ENCODE measurements around the gene KPNA6.

The KPNA6 gene

DNA sequence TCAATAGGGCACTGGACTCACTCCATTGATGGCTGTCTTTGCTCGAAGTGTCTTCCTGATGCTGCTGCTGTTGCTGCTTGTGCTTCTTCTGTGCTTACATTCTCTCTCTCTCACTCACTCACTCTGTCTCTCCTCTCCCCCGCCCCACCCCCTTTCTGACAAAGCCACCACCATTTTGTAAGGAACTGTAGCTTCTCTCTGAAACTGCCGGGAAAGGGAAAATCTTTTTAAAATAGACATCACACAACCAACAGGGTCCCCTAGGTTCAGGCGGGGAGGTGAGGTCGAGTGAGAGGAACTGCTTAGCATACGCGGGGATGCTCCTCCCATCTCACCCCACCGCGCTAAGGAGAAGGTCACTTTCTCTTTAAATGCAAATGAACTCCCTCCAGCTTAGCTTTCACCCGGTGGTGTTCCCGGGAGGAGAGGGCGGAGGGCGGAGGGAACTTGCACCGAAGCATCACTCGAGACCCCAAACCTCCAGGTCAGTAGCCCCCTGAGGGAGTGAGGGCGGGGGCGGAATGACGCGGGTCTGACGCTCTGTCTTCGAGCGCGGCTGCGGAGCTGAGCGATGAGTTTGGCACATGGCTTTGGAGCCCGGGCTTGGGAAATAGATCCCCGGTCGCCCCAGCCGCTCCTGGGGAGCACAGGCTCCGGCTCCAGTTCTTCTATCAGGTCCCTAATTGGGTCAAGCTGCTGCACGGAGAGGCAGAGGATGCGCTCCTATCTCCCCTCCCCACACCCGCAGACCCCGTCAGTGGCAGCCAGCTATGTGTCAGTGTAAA, 92.6 kb downstream of the KPNA6 start, which contains the start of gene CCDC28B:
CCDC28B (plus strand) TSS at position 370 of the 785 bp plus-strand sequence. CDS start 1,341 bp downstream, outside the sequence.
- H3K9me3 ChIP-seq (ENCODE audit: control insufficient read depth in 2 of 2, low read length in 2 of 2) = no peaks in the 10 kb centered on the region
- H3K9ac ChIP-seq (ENCODE audit: low read length in 2 of 2) = peak within 1 kb of the TSS; percentile 84 to 92
- H3K4me1 ChIP-seq (ENCODE audit: control insufficient read depth, insufficient read depth, low read length) = peaks cover 38% of the 10 kb centered on the region
- peak within 1 kb of the TSS; percentile 86 to 91 for H3K4me3 ChIP-seq (ENCODE audit: low read length in 2 of 2)
- peak within 1 kb of the TSS; percentile 83 for H3K27ac ChIP-seq (ENCODE audit: low read length)
- H3K36me3 ChIP-seq (ENCODE audit: control insufficient read depth in 2 of 2, insufficient read depth in 2 of 2, low read length in 2 of 2) = peaks cover 16 to 30% of the 10 kb centered on the region in 2 donors
- H3K27me3 ChIP-seq (ENCODE audit: control insufficient read depth in 1 of 2, insufficient read depth in 2 of 2, low read length in 2 of 2) = no peaks in the 10 kb centered on the region

DNA sequence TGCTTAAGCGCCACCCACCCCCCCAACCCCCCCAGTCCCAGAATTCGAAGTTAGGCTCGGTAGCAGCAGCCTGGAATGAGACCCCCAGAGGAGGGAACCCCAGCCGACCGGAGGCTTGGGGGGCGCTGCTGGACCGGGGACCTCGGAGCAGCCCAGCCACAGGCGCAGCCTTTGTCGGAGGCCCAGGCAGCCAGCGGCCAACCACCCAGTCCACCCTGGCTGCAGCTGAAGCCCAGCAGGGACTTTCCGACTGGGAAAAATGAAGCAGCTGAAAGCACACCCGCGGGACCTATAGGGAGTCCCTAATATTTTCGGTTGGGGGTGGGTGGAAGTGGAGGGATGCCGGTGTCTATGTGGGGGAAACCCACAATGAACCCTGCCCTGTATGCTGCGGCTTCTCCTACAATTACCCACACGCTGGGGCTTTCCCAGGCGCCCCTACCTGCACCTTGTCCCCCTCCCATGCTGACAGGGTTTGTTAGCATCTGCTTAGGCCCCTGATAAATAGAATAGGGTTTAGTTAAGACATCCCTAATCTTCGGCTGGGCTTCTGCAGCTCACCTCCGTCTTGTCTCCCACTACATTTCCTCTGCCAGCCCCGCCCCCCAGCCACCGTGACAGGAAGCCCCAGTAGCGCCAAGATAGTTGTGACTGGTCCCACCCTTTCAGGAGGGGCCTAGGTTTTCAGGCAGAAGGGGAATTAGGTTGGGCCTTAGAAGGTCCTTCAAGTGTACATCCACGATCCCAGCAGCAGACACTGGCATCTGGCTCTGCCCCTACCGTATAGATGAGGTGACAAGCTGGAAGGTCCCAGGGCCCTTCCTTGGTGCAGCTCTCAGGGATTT, 93.4 kb downstream of the KPNA6 start:
- peaks cover 43% of the 10 kb centered on the region for H3K4me1 ChIP-seq (ENCODE audit: control insufficient read depth, insufficient read depth, low read length)
- H3K36me3 ChIP-seq (ENCODE audit: control insufficient read depth in 2 of 2, insufficient read depth in 2 of 2, low read length in 2 of 2) = peaks cover 10 to 22% of the 10 kb centered on the region in 2 donors
- peak overlapping the region; percentile 86 to 91 for H3K4me3 ChIP-seq (ENCODE audit: low read length in 2 of 2)
- peak overlapping the region; percentile 76 to 92 for H3K9ac ChIP-seq (ENCODE audit: low read length in 2 of 2)
- H3K27ac ChIP-seq (ENCODE audit: low read length) = peak overlapping the region; percentile 83
- H3K9me3 ChIP-seq (ENCODE audit: control insufficient read depth in 2 of 2, low read length in 2 of 2) = no peaks in the 10 kb centered on the region
- no peaks in the 10 kb centered on the region for H3K27me3 ChIP-seq (ENCODE audit: control insufficient read depth in 1 of 2, insufficient read depth in 2 of 2, low read length in 2 of 2)

DNA sequence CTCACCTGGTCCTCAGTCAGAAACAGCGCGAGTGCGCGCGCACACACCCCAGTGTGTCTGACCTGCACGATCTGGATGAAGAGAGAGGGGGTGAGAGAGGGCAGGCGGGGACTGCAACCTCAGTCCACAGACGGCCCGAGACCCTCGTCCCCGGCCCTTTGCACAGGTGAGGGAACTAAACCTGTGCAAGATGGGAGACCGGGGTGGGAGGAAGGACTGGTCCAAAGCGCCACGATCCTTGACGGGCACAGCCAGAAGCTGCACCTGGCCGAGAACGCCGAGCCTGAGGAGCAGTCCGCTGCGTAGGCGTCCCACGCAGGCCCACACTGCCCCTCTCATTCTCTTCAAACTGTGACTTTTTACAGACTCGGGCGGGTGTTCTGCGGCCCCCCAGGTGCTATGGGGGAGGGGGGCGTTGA, 97.1 kb downstream of the KPNA6 start:
- no peak overlapping the region for H3K27ac ChIP-seq (ENCODE audit: low read length)

DNA sequence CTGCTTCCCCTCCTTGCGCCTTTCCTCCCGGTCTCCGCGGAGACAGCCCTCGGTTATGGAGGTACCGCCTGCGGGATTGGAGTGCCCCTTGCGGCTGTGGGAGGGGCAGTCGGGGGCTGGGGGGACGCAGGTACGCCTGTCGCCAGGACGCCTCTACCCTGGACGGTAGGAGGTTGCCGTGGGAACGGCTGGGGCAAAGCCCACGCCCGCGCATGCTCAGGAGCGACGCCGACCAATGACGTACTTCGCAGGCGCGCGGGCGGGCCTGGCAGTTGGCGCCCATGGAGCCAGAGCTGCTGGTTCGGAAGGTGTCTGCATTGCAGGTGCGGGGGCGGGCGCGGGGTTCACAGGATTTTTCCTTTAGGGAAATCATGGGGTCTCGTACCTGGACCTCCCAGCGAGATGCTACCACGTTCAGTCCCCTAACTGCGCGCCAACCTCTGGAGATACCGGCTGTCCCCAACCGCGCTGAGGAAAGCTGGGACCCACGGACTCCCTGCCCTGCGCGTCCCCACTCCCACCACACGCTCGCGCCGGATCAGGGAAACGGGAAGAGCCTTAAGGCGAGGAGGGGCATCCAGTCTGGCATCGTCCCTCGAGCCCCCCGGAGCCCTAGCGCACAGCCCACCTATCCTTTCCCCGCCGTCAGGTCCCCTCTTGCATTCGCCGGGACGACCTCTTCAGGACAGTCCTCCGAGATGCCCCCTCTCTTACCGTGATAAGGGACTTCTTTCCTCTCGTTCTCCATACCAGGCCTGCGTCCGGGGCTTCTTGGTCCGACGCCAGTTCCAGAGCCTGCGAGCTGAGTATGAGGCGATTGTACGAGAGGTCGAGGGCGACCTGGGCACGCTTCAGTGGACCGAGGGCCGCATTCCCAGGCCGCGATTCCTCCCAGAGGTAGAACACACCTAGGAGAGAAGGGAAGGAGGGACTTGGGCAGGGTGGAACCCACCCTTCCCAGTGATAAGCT, 97.8 kb downstream of the KPNA6 start, which contains the start of gene IQCC:
IQCC (plus strand) TSS at position 271 of the 970 bp plus-strand sequence; CDS start at position 282, 11 bp downstream.
- H3K4me3 ChIP-seq (ENCODE audit: low read length in 2 of 2) = peak within 1 kb of the TSS; percentile 84 to 86
- H3K9me3 ChIP-seq (ENCODE audit: control insufficient read depth in 2 of 2, low read length in 2 of 2) = no peaks in the 10 kb centered on the region
- H3K36me3 ChIP-seq (ENCODE audit: control insufficient read depth in 2 of 2, insufficient read depth in 2 of 2, low read length in 2 of 2) = peaks cover 0 to 3% of the 10 kb centered on the region in 2 donors
- H3K9ac ChIP-seq (ENCODE audit: low read length in 2 of 2) = peak within 1 kb of the TSS; percentile 90 to 92
- H3K27me3 ChIP-seq (ENCODE audit: control insufficient read depth in 1 of 2, insufficient read depth in 2 of 2, low read length in 2 of 2) = no peaks in the 10 kb centered on the region
- H3K27ac ChIP-seq (ENCODE audit: low read length) = no peak within 1 kb of the TSS
- peaks cover 32% of the 10 kb centered on the region for H3K4me1 ChIP-seq (ENCODE audit: control insufficient read depth, insufficient read depth, low read length)

More for the DNA sequence above, 97.1 kb downstream of the KPNA6 start:
- H3K4me1 ChIP-seq (ENCODE audit: control insufficient read depth, insufficient read depth, low read length) = peaks cover 37% of the 10 kb centered on the region
- no peaks in the 10 kb centered on the region for H3K27me3 ChIP-seq (ENCODE audit: control insufficient read depth in 1 of 2, insufficient read depth in 2 of 2, low read length in 2 of 2)
- no peaks in the 10 kb centered on the region for H3K9me3 ChIP-seq (ENCODE audit: control insufficient read depth in 2 of 2, low read length in 2 of 2)
- H3K4me3 ChIP-seq (ENCODE audit: low read length in 2 of 2) = peak overlapping the region; percentile 84 to 86
- H3K9ac ChIP-seq (ENCODE audit: low read length in 2 of 2) = peak overlapping the region; percentile 90 to 92
- H3K36me3 ChIP-seq (ENCODE audit: control insufficient read depth in 2 of 2, insufficient read depth in 2 of 2, low read length in 2 of 2) = peaks cover 0 to 3% of the 10 kb centered on the region in 2 donors

DNA sequence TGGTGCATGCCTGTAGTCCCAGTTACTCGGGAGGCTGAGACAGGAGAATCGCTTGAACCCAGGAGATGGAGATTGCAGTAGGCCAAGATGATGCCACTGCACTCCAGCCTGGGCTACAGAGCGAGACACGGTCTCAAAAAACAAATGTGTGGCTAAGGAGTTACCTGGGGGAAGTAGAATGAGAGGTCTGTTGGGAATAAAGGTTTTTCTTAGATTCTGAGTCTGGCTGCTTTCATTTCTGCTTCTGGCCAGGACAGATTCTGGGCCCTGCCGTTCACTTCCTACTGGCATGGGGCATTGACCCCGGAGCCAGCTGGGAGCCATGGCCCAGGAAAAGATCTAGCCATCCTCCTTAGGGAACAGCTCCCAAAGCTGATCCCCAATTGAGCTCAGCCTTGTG, 100.6 kb downstream of the KPNA6 start:
- Histone ChIP-seq H3K4me3 (ENCODE audit: low read length in 2 of 2) (no peak overlapping the region), H3K27ac (ENCODE audit: low read length) (no peak overlapping the region), H3K9ac (ENCODE audit: low read length in 2 of 2) (no peak overlapping the region), H3K9me3 (ENCODE audit: control insufficient read depth in 2 of 2, low read length in 2 of 2) (no peaks in the 10 kb centered on the region), H3K36me3 (ENCODE audit: control insufficient read depth in 2 of 2, insufficient read depth in 2 of 2, low read length in 2 of 2) (peaks cover 0 to 6% of the 10 kb centered on the region in 2 donors), H3K4me1 (ENCODE audit: control insufficient read depth, insufficient read depth, low read length) (peaks cover 22% of the 10 kb centered on the region), H3K27me3 (ENCODE audit: control insufficient read depth in 1 of 2, insufficient read depth in 2 of 2, low read length in 2 of 2) (no peaks in the 10 kb centered on the region)

DNA sequence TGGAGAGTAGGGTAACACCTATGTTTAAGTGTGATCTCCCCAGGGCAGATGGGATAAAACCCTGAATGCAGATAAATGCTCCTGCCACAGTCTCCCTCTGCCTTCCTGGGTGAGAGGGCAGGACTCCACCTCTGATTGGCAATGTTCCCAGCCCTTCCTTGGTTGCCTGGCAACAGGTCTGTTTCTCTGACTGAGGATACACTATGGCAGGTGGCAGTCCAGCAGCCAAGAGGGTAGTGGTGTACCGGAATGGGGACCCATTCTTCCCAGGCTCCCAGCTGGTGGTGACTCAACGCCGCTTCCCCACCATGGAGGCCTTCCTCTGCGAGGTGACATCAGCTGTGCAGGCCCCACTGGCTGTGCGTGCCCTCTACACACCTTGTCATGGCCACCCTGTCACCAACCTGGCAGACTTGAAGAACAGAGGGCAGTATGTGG, 101.1 kb downstream of the KPNA6 start, which contains the start of gene DCDC2B:
DCDC2B (plus strand) TSS at position 199 of the 438 bp plus-strand sequence; CDS start at position 204, 5 bp downstream.
- Histone ChIP-seq H3K27ac (ENCODE audit: low read length) (no peak within 1 kb of the TSS), H3K4me3 (ENCODE audit: low read length in 2 of 2) (no peak within 1 kb of the TSS), H3K36me3 (ENCODE audit: control insufficient read depth in 2 of 2, insufficient read depth in 2 of 2, low read length in 2 of 2) (peaks cover 0 to 5% of the 10 kb centered on the region in 2 donors), H3K27me3 (ENCODE audit: control insufficient read depth in 1 of 2, insufficient read depth in 2 of 2, low read length in 2 of 2) (no peaks in the 10 kb centered on the region), H3K9ac (ENCODE audit: low read length in 2 of 2) (no peak within 1 kb of the TSS), H3K9me3 (ENCODE audit: control insufficient read depth in 2 of 2, low read length in 2 of 2) (no peaks in the 10 kb centered on the region), H3K4me1 (ENCODE audit: control insufficient read depth, insufficient read depth, low read length) (peaks cover 22% of the 10 kb centered on the region)

DNA sequence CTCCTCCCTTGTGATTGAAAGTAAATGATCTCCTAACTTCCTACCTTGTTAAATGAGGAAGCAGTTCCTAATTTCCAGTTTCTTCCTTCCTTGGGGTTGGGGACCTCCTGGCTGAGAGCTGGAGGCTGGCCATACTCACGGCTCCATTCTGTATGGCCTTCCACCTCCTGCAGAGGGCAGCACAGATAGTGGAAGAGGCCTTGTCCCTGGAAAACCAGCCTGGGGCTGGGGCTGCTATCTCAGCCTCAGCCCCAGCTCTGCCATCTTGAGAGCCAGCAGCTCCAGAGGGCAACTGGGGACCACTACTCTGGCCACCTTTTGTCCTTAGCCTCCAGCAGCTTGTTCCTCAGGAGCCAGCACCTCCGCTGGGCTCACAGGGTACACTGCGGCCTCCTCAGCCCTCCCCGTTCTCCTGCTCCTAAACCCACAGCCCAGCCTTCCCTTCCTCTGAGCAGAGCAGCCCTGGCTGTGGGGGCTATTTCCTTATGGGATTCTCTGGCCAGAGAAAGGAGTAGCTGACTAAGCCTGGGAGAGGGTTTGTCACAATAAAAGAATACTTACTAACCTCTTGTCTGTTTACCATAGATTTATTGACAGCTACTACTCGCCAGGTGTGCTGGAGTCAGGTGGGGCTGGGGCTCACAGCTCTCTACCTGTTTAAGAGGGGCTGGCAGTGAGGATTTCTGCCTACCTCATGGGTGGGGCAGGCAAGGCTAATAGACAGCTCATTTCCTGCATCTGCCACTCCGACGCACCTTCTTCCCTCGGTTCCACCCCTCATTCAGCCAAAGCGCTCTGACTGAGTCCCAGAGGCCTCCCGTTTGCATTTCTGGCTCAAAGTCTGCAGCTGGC, 108.0 kb downstream of the KPNA6 start:
- peaks cover 7% of the 10 kb centered on the region for H3K4me1 ChIP-seq (ENCODE audit: control insufficient read depth, insufficient read depth, low read length)
- no peak overlapping the region for H3K27ac ChIP-seq (ENCODE audit: low read length)
- H3K27me3 ChIP-seq (ENCODE audit: control insufficient read depth in 1 of 2, insufficient read depth in 2 of 2, low read length in 2 of 2) = no peaks in the 10 kb centered on the region
- peaks cover 24 to 38% of the 10 kb centered on the region in 2 donors for H3K36me3 ChIP-seq (ENCODE audit: control insufficient read depth in 2 of 2, insufficient read depth in 2 of 2, low read length in 2 of 2)
- no peaks in the 10 kb centered on the region for H3K9me3 ChIP-seq (ENCODE audit: control insufficient read depth in 2 of 2, low read length in 2 of 2)
- no peak overlapping the region for H3K4me3 ChIP-seq (ENCODE audit: low read length in 2 of 2)
- H3K9ac ChIP-seq (ENCODE audit: low read length in 2 of 2) = no peak overlapping the region

DNA sequence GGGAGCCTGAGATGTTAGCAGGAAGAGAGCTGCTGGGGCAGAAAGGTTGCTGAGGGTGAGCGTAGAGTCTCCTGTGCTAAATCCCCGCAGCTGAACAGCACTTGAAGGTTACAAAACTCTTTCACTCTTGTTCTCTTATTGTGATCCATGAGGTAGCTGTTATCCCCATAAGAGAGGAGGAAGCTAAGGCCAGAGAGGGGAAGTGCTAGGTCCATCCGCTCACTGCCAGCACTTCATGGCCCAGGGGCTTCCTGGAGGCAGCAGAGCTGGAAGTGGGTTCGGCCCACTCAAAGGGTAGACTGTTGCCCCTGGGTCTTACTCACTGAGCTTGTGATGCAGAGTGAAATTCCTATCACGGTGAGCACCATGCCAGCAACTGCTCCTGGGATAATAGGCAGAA, 108.7 kb downstream of the KPNA6 start:
- H3K4me3 ChIP-seq (ENCODE audit: low read length in 2 of 2) = no peak overlapping the region
- no peaks in the 10 kb centered on the region for H3K27me3 ChIP-seq (ENCODE audit: control insufficient read depth in 1 of 2, insufficient read depth in 2 of 2, low read length in 2 of 2)
- H3K36me3 ChIP-seq (ENCODE audit: control insufficient read depth in 2 of 2, insufficient read depth in 2 of 2, low read length in 2 of 2) = peaks cover 24 to 38% of the 10 kb centered on the region in 2 donors
- no peaks in the 10 kb centered on the region for H3K9me3 ChIP-seq (ENCODE audit: control insufficient read depth in 2 of 2, low read length in 2 of 2)
- peaks cover 14% of the 10 kb centered on the region for H3K4me1 ChIP-seq (ENCODE audit: control insufficient read depth, insufficient read depth, low read length)
- H3K9ac ChIP-seq (ENCODE audit: low read length in 2 of 2) = no peak overlapping the region
- H3K27ac ChIP-seq (ENCODE audit: low read length) = no peak overlapping the region

DNA sequence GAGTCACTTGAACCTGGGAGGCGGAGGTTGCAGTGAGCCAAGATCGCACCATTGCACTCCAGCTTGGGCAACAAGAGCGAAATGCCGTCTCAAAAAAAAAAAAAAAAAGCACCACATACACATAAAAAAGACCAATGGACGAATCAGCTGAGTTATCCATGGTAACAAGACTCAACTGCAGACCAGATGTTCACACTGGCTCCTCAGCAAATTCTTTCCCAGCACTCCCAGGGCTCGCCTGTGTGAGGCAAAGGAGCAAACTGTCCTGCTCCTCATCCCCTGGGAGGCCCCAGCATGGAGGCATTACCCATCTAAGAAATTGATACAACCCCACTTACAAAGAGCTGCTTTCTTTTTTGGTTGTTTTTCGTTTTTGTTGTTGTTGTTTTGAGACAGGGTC, 111.2 kb downstream of the KPNA6 start:
- Histone ChIP-seq H3K4me3 (ENCODE audit: low read length in 2 of 2) (no peak overlapping the region), H3K36me3 (ENCODE audit: control insufficient read depth in 2 of 2, insufficient read depth in 2 of 2, low read length in 2 of 2) (peaks cover 24 to 37% of the 10 kb centered on the region in 2 donors), H3K4me1 (ENCODE audit: control insufficient read depth, insufficient read depth, low read length) (peaks cover 30% of the 10 kb centered on the region), H3K9ac (ENCODE audit: low read length in 2 of 2) (no peak overlapping the region), H3K27me3 (ENCODE audit: control insufficient read depth in 1 of 2, insufficient read depth in 2 of 2, low read length in 2 of 2) (no peaks in the 10 kb centered on the region), H3K27ac (ENCODE audit: low read length) (no peak overlapping the region), H3K9me3 (ENCODE audit: control insufficient read depth in 2 of 2, low read length in 2 of 2) (no peaks in the 10 kb centered on the region)
